Mammary epithelial cell (primary cell): Measurements from ENCODE around the gene CLSTN1.

ENCODE experiments used
- EZH2 ChIP-seq: IDR thresholded peaks from 2 replicates; pipeline ENCODE4 v1.6.1; 2012; ENCODE audit warnings: low read length, inconsistent platforms, borderline replicate concordance
- TF ChIP-seq, protein P1 (sequence below), 2 donors: IDR thresholded peaks in 1 of 2; conservative IDR thresholded peaks in 1 of 2; 2 replicates each; pipeline ENCODE4 v1.5.1; 2011 to 2012; ENCODE audit warnings: inconsistent platforms in 2 of 2, low read length in 2 of 2, mild to moderate bottlenecking in 2 of 2, control low read depth in 1 of 2, low read depth in 1 of 2; ENCODE audit not compliant: insufficient read depth in 1 of 2; ENCODE audit errors: extremely low read depth in 1 of 2

GRCh38 chr1:9844106-9844505 is 20.3 kb upstream of the CLSTN1 start:
- TF ChIP-seq, protein P1, sequence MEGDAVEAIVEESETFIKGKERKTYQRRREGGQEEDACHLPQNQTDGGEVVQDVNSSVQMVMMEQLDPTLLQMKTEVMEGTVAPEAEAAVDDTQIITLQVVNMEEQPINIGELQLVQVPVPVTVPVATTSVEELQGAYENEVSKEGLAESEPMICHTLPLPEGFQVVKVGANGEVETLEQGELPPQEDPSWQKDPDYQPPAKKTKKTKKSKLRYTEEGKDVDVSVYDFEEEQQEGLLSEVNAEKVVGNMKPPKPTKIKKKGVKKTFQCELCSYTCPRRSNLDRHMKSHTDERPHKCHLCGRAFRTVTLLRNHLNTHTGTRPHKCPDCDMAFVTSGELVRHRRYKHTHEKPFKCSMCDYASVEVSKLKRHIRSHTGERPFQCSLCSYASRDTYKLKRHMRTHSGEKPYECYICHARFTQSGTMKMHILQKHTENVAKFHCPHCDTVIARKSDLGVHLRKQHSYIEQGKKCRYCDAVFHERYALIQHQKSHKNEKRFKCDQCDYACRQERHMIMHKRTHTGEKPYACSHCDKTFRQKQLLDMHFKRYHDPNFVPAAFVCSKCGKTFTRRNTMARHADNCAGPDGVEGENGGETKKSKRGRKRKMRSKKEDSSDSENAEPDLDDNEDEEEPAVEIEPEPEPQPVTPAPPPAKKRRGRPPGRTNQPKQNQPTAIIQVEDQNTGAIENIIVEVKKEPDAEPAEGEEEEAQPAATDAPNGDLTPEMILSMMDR (conservative IDR thresholded peaks at IDR 0.05 in 1 of 2, IDR thresholded peaks at IDR 0.05 in 1 of 2; ENCODE audit: extremely low read depth in 1 of 2, insufficient read depth in 1 of 2, low read depth in 1 of 2, low read length in 2 of 2) = no peak
- TF ChIP-seq EZH2 = no peak
